Peyer's patch (tissue), 4 donors: Measurements from ENCODE around the gene SMYD3. TPM values are rescaled to one million over a fixed set of nuclear protein-coding genes. Genes with fewer than 3 reads are reported as not detected.
"Not testable (repeated sequence)": the region's sequence is repeated elsewhere in the genome, so short reads cannot be mapped to it uniquely, and the experiment has no call there.

Experiments
- DNase-seq, 3 donors: peaks; one replicate each; pipeline ENCODE4 v3.0.0-alpha.2; 2017 to 2019
- H3K27ac ChIP-seq, 4 donors: fragments of 200-600 bp; sonication (generic); one replicate each; pipeline ENCODE4 v1.5.1; 2016 to 2019
- H3K27me3 ChIP-seq, 2 donors: fragments of 200-600 bp; sonication (generic); one replicate each; pipeline ENCODE4 v1.5.1; 2019
- H3K36me3 ChIP-seq, 3 donors: fragments of 200-600 bp; sonication (generic); one replicate each; pipeline ENCODE4 v1.5.1; 2016 to 2019
- H3K4me1 ChIP-seq, 4 donors: fragments of 200-600 bp; sonication (generic); one replicate each; pipeline ENCODE4 v1.5.1; 2016 to 2019
- H3K4me3 ChIP-seq, 4 donors: fragments of 200-600 bp; sonication (generic); 1 replicate in 3 of 4; 2 replicates in 1 of 4; pipeline ENCODE4 v1.5.1; 2016 to 2019; ENCODE audit warnings: mild to moderate bottlenecking in 1 of 4
- H3K9me3 ChIP-seq, 4 donors: fragments of 200-600 bp; sonication (generic); one replicate each; pipeline ENCODE4 v1.5.1; 2016 to 2019; ENCODE audit warnings: mild to moderate bottlenecking in 1 of 4
- CTCF ChIP-seq, 6 experiments: fragments of 450-650 bp in 4 of 6; fragments of 200-600 bp in 2 of 6; sonication (generic) in 1 of 6; IDR thresholded peaks; one replicate each; pipeline ENCODE4 v1.5.1; 2017 to 2019; ENCODE audit warnings: antibody characterized with exemption in 6 of 6, mild to moderate bottlenecking in 3 of 6, moderate library complexity in 1 of 6
- POLR2A ChIP-seq, 2 donors: fragments of 450-650 bp; IDR thresholded peaks; one replicate each; pipeline ENCODE4 v1.5.1; 2017; ENCODE audit warnings: antibody characterized with exemption in 2 of 2, mild to moderate bottlenecking in 2 of 2, moderate library complexity in 2 of 2
- total RNA-seq, 4 donors: library from RNA; depleted of rRNA; stranded (reverse); fragments of >200 nt; gene quantifications; one replicate each; pipeline ENCODE4 v1.1.0, GENCODE V29; 2016

Gene SMYD3
- total RNA-seq, 4 donors from 2014 or later, result 19.8 to 55.3 (median 26.9) TPM

GRCh38 chr1:246078126-246078887, 428.8 kb downstream of the SMYD3 start:
- TF ChIP-seq CTCF (IDR thresholded peaks at IDR 0.05) (no peak), POLR2A (IDR thresholded peaks at IDR 0.05) (no peak)
- H3K27ac ChIP-seq, result no peak overlapping the region
- no peaks in the 10 kb centered on the region for H3K4me1 ChIP-seq
- no peaks in the 10 kb centered on the region for H3K27me3 ChIP-seq
- no peak for DNase-seq
- H3K36me3 ChIP-seq, result no peaks in the 10 kb centered on the region
- no peaks in the 10 kb centered on the region for H3K9me3 ChIP-seq
- H3K4me3 ChIP-seq, result no peak overlapping the region

- Histone ChIP-seq H3K9me3 (no peaks in the 10 kb centered on the region), H3K27me3 (no peaks in the 10 kb centered on the region), H3K36me3 (no peaks in the 10 kb centered on the region), H3K4me3 (no peak overlapping the region), H3K4me1 (no peaks in the 10 kb centered on the region), H3K27ac (no peak overlapping the region)
- DNase-seq, result no peak
- TF ChIP-seq CTCF (IDR thresholded peaks at IDR 0.05), result no peak
- TF ChIP-seq POLR2A (IDR thresholded peaks at IDR 0.05), result no peak
Measured at GRCh38 chr1:246077476-246077875, 429.6 kb downstream of the SMYD3 start.

GRCh38 chr1:246074421-246074820, 432.7 kb downstream of the SMYD3 start:
- Histone ChIP-seq H3K4me1 (no peaks in the 10 kb centered on the region), H3K4me3 (no peak overlapping the region), H3K36me3 (no peaks in the 10 kb centered on the region), H3K27ac (no peak overlapping the region), H3K9me3 (no peaks in the 10 kb centered on the region), H3K27me3 (no peaks in the 10 kb centered on the region)
- TF ChIP-seq CTCF (IDR thresholded peaks at IDR 0.05) (no peak), POLR2A (IDR thresholded peaks at IDR 0.05) (no peak)
- no peak for DNase-seq

GRCh38 chr1:246072456-246072955, 434.6 kb downstream of the SMYD3 start:
- no peaks in the 10 kb centered on the region for H3K9me3 ChIP-seq
- no peak overlapping the region for H3K4me3 ChIP-seq
- H3K36me3 ChIP-seq, result no peaks in the 10 kb centered on the region
- no peaks in the 10 kb centered on the region for H3K27me3 ChIP-seq
- no peak for DNase-seq
- H3K4me1 ChIP-seq, result no peaks in the 10 kb centered on the region
- TF ChIP-seq POLR2A (IDR thresholded peaks at IDR 0.05), result no peak
- TF ChIP-seq CTCF (IDR thresholded peaks at IDR 0.05), result no peak
- no peak overlapping the region for H3K27ac ChIP-seq

- DNase-seq, H3K4me1 ChIP-seq, H3K9me3 ChIP-seq, H3K27ac ChIP-seq, H3K36me3 ChIP-seq, H3K4me3 ChIP-seq, H3K27me3 ChIP-seq: not testable (repeated sequence)
Measured at GRCh38 chr1:246071981-246072380, 435.1 kb downstream of the SMYD3 start.

GRCh38 chr1:246071561-246071960, 435.5 kb downstream of the SMYD3 start:
- not testable (repeated sequence) for H3K4me3 ChIP-seq, H3K27me3 ChIP-seq, H3K27ac ChIP-seq, H3K36me3 ChIP-seq, H3K4me1 ChIP-seq, H3K9me3 ChIP-seq, DNase-seq

- TF ChIP-seq CTCF (IDR thresholded peaks at IDR 0.05), result no peak
- no peak for TF ChIP-seq POLR2A (IDR thresholded peaks at IDR 0.05)
- Histone ChIP-seq H3K27me3 (no peaks in the 10 kb centered on the region), H3K9me3 (no peaks in the 10 kb centered on the region), H3K27ac (no peak overlapping the region), H3K4me3 (no peak overlapping the region), H3K4me1 (no peaks in the 10 kb centered on the region), H3K36me3 (no peaks in the 10 kb centered on the region)
- DNase-seq, result no peak
Measured at GRCh38 chr1:246069581-246069980, 437.5 kb downstream of the SMYD3 start.
